ENCODE data around the gene CDH16. TPM values are rescaled to one million over a fixed set of nuclear protein-coding genes. Genes with fewer than 3 reads are reported as not detected.
"Not testable (repeated sequence)": the region's sequence is repeated elsewhere in the genome, so short reads cannot be mapped to it uniquely, and the experiment has no call there.

CDH16 gene
- total RNA-seq, 1 donor from 2014 or later = not detected

DNA sequence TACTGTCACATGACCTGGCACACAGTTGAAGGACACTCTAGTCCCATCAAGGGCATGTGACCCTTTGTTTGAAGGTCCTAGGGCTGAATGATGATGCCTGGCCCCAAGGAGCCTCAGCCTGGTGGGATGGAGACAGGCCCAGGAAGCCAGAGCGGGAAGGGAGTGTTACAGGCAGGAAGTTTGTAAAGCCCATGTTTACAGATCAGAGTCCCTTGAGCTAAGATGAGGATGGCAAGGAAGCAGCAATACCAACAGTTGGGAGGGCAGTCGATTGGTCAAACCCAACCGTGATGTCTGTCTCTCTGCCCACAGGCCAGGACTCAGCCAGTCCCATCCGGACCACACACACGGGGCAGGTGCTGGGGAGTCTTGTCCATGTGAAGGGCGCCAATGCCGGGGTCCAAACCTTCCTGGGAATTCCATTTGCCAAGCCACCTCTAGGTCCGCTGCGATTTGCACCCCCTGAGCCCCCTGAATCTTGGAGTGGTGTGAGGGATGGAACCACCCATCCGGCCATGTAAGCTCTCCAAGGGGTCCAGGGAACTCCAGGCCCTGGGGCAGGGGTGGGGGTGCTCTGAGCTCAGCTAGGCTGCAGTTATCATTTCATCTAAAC is 19.1 kb upstream of the CDH16 start:
- TF ChIP-seq, protein P1, sequence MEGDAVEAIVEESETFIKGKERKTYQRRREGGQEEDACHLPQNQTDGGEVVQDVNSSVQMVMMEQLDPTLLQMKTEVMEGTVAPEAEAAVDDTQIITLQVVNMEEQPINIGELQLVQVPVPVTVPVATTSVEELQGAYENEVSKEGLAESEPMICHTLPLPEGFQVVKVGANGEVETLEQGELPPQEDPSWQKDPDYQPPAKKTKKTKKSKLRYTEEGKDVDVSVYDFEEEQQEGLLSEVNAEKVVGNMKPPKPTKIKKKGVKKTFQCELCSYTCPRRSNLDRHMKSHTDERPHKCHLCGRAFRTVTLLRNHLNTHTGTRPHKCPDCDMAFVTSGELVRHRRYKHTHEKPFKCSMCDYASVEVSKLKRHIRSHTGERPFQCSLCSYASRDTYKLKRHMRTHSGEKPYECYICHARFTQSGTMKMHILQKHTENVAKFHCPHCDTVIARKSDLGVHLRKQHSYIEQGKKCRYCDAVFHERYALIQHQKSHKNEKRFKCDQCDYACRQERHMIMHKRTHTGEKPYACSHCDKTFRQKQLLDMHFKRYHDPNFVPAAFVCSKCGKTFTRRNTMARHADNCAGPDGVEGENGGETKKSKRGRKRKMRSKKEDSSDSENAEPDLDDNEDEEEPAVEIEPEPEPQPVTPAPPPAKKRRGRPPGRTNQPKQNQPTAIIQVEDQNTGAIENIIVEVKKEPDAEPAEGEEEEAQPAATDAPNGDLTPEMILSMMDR (IDR thresholded peaks at IDR 0.05) = no peak
- no peak for ATAC-seq
- no peaks in the 10 kb centered on the region for H3K9me3 ChIP-seq
- no peak for DNase-seq
- H3K27me3 ChIP-seq = no peaks in the 10 kb centered on the region
- H3K36me3 ChIP-seq = peaks cover 46% of the 10 kb centered on the region
- intact Hi-C loops (cut with DNase I) = no loop called here
- H3K4me1 ChIP-seq = peaks cover 25% of the 10 kb centered on the region
- H3K4me3 ChIP-seq = no peak overlapping the region
- H3K27ac ChIP-seq = no peak overlapping the region

DNA sequence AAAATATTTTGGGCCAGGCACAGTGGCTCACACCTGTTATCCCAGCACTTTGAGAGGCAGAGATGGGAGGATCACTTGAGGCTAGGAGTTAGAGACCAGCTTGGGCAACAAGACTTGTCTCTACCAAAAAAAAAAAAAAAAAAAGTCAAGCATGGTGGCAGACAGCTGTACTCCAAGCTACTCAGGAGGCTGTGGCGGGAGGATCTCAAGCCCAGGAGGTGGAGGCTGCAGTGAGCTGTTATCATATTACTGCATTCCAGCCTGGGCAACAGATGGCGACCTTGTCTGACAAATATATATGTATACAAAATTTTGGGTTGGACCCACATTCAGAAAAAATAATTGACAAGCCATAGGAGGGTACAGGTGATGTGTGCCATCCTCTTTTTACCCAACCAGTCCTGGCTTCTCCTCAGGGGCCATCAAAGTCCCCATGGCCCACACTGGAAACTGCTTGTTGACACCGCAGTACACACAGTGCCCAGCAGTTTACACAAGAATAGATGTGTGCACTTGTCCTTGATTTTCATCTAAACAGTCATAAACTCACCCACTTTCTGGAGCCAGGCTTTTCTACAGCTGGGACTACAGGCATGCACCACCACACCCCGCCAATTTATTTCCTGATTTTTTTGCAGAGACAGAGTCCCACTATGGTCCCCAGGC is 18.3 kb upstream of the CDH16 start:
- peaks cover 29% of the 10 kb centered on the region for H3K4me1 ChIP-seq
- H3K9me3 ChIP-seq = no peaks in the 10 kb centered on the region
- peaks cover 43% of the 10 kb centered on the region for H3K36me3 ChIP-seq
- ATAC-seq (no peak), DNase-seq (no peak)
- no peak overlapping the region for H3K4me3 ChIP-seq
- H3K27me3 ChIP-seq = no peaks in the 10 kb centered on the region
- H3K27ac ChIP-seq = no peak overlapping the region
- TF ChIP-seq, protein P1 (IDR thresholded peaks at IDR 0.05) = no peak
- intact Hi-C loops (cut with DNase I) = no loop called here

DNA sequence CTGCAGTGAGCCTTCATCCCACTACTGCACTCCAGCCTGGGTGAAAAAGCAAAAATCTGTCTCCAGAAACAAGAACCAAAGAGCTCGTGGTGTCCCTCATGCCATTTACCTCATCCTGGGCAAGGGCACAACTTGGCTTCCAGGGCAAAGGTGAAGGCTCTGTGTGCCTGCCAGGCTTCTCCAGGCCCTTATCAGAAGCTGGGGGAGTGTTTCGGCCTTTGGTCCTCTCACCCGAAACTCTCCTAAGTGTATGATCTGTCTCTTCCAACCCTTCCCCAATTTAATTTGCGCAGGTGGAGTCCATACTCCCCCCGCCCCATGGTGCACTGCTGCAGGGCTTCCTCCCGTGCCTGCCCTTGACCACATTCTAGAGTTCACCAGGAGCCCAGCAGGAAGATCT is 17.8 kb upstream of the CDH16 start:
- DNase-seq (no peak), ATAC-seq (no peak)
- Histone ChIP-seq H3K4me1 (peaks cover 29% of the 10 kb centered on the region), H3K27me3 (no peaks in the 10 kb centered on the region), H3K36me3 (peaks cover 41% of the 10 kb centered on the region), H3K9me3 (no peaks in the 10 kb centered on the region), H3K4me3 (no peak overlapping the region), H3K27ac (no peak overlapping the region)
- intact Hi-C loops (cut with DNase I) = no loop called here
- TF ChIP-seq, protein P1 (IDR thresholded peaks at IDR 0.05) = no peak

DNA sequence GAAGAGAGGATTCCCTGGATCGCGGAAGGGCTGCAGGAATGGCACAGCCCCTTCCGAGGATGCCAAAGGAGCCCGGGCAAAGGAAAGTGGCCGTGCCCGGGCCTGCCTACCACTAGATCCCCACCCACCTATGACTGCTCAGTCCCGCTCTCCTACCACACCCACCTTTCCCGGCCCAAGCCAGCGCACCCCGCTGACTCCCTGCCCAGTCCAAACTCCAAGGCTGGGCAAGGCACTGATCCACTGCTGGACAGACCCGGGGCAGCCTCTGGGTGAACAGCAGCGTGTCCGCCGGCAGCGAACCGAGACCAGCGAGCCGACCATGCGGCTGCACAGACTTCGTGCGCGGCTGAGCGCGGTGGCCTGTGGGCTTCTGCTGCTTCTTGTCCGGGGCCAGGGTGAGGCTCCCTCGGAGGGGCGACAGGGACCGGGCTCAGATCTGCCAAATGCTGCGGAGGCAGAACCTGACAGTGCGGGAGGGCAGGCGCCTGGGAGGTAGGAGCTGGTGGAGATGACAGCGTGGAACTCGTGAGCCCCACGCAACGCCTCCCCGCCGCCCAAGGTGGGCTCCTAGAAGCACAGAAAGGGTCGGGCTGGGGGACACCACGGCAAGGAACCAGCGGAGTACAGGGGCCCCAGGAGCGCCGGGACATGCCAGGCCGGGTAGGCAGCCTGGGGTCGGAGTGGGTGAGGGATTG is 16.8 kb upstream of the CDH16 start, which contains the start of gene CES2:
Gene CES2, plus strand, starts transcription at position 203 of the 698 bp plus-strand sequence. Its CDS starts 120 bp downstream, at position 323.
- H3K27ac ChIP-seq = peak within 1 kb of the TSS; percentile 92
- H3K4me1 ChIP-seq = peaks cover 29% of the 10 kb centered on the region
- no peak for DNase-seq

DNA sequence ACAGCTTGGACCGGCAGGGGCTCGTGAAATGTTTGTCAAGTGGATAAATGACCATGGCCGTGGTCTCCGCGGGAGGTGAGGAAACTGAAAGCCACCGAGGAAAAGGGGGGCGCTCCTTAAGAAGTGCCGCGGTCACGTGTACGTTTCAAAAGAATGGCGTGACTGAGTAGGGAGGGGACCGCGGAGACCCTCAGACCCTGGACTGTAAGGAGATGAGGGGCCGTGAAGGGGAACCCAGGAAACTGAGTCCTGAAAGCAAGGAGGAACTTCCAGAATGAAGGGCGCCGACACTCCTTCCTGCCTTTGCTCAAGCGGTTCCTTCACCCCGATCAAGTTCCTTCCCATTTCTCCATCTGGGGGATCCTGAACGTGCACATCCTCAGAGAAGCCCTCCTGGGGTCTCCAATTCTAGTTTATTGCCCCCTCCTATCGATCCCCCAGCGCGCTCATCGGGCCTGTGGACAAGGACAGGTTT is 16.2 kb upstream of the CDH16 start:
- ATAC-seq; DNase-seq; H3K9me3 ChIP-seq; H3K27me3 ChIP-seq; intact Hi-C loops (cut with DNase I): not testable (repeated sequence)
- H3K27ac ChIP-seq = peak overlapping the region; percentile 92
- peaks cover 31% of the 10 kb centered on the region for H3K36me3 ChIP-seq
- H3K4me1 ChIP-seq = peaks cover 29% of the 10 kb centered on the region
- peak overlapping the region; percentile 88 for H3K4me3 ChIP-seq

More for the DNA sequence above, 16.8 kb upstream of the CDH16 start, which contains the start of gene CES2:
- no peaks in the 10 kb centered on the region for H3K27me3 ChIP-seq
- H3K4me3 ChIP-seq = peak within 1 kb of the TSS; percentile 88
- ATAC-seq = peak; percentile 57
- peaks cover 35% of the 10 kb centered on the region for H3K36me3 ChIP-seq
- TF ChIP-seq, protein P1 (IDR thresholded peaks at IDR 0.05) = no peak
- no peaks in the 10 kb centered on the region for H3K9me3 ChIP-seq
- intact Hi-C loops (cut with DNase I) = no loop called here

All from upper lobe of right lung (tissue), 1 donor.